Measurements from ENCODE around the gene HAUS7.

HAUS7 gene

GRCh38 chrX:153498453-153498852, 28.1 kb upstream of the HAUS7 start:
- no peak for DNase-seq

- no peak for DNase-seq
Measured at GRCh38 chrX:153496590-153496959, 26.2 kb upstream of the HAUS7 start.

GRCh38 chrX:153495903-153496589, 25.7 kb upstream of the HAUS7 start:
- DNase-seq: no peak

- no peak for DNase-seq
Measured at GRCh38 chrX:153495362-153495751, 25.0 kb upstream of the HAUS7 start.

GRCh38 chrX:153494541-153495361, 24.4 kb upstream of the HAUS7 start, which contains the start of gene BGN:
Gene BGN, plus strand, starts transcription at chrX:153494980. Its CDS starts 9,652 bp downstream, at chrX:153504632.
- no peak for DNase-seq

DNA sequence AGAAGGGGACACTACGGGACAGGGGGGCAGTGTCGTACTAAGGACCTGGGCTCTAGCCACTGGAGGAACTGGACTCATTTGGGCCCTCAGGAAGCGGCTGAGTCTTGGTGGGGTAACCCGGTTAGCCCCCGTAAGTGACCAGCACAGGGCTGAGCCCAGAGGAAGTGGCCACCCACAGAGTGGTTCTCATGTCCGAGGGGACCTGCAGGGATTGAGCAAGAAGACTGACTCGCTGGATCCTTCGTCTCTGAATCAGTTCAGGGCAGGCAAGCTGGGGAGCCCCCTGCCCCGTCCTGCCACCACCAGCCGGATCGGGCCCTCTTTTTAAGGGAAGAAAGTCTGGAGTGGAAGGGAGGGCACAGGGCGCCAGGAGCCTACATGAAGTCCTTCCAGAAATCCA, 23.7 kb upstream of the HAUS7 start:
- DNase-seq: no peak

GRCh38 chrX:153493085-153493484, 22.7 kb upstream of the HAUS7 start:
- no peak for DNase-seq

DNA sequence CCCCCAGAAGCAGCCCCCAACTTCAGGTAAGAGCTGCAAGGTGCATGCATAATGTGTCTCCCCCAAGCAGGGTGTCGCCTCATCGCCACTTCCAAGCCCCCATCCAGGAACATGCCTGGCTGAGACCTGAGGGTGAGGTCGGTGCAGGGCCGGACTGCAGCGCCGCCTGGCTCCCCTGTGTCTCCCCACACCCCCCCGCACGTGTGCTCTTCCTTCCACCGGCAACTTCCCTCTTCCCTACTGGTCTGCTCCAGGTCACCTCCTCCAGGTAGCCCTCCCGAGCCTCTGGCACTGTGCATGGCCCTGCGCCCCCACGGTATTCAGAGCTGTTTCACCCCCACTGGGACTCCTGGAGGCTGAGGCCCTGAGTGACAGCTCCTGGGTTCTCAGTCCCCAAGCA, 22.2 kb upstream of the HAUS7 start:
- no peak for DNase-seq

GRCh38 chrX:153491918-153492317, 21.5 kb upstream of the HAUS7 start:
- no peak for DNase-seq

- DNase-seq: no peak
Measured at GRCh38 chrX:153491351-153491914, 21.1 kb upstream of the HAUS7 start.

GRCh38 chrX:153490217-153490930, 20.0 kb upstream of the HAUS7 start:
- no peak for DNase-seq

GRCh38 chrX:153488231-153488914, 18.0 kb upstream of the HAUS7 start:
- no peak for DNase-seq

- no peak for DNase-seq
Measured at GRCh38 chrX:153487590-153488071, 17.3 kb upstream of the HAUS7 start.

DNA sequence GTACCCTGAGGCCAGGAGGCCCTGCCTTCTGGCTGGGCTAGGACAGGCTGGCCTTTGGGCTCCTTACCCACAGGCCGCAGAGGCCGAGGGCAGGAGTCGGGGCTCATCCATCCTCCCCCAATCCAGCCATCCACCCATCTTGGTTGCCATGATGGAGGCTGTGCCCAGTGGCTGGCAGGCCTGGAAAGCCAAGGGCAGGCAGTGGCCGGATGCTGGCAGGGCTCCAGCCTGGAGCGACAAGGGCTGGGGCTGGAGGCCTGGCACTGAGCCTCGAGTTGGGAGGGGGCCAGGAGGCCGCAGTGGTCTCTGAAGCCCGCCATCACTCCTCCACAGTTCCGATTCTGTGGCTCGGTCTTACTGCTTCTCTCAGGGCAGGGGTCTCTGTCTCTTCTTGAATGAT, 15.8 kb upstream of the HAUS7 start:
- no peak for DNase-seq

DNA sequence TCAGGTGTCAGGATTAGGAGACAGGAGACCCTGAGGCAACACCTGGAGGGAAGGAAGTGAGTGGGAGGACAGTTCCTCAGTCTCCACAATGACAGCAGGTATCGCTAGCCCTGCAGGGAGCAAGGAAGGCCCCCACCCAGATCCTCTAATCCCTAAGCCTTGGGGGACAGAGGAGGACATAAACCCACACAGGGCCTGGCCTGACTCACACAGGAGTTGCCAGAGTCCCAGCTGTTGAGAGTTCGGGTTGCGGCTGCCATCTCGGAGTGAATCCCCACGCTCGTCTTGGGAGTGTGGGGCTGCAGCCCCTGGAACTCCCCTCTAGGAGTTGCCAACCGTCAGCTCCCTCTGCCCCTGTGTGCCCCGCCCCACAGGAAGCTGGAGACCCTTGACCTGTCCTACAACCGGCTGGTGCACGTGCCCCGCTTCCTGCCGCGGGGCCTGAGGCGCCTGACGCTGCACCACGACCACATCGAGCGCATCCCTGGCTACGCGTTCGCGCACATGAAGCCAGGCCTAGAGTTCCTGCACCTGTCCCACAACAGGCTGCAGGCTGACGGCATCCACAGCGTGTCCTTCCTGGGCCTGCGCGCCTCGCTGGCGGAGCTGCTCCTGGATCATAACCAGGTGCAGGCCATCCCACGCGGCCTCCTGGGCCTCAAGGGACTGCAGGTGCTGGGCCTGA, 15.2 kb upstream of the HAUS7 start:
- no peak for DNase-seq

- DNase-seq: no peak
Measured at GRCh38 chrX:153482376-153483015, 12.1 kb upstream of the HAUS7 start.

DNA sequence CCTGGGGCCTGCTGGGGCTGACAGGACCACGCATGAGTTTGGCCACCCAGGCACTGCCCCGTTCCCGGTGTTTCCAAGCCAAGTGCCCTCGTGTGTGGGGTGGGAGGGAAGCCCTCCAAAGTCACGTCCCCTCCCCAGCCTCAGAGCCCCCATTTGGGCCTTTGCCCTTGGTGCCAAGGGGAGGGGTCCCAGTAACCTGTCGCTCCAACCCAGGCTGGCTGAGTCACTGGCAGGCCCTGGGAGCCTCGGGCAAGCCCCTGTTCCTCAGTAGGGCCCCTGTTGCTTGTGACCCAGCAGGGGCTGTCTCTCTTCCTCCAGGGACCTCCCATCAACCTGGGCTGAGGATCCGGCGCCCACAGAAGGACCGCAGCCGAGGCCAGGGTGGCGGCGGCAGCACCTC, 10.7 kb upstream of the HAUS7 start:
- DNase-seq: no peak

DNA sequence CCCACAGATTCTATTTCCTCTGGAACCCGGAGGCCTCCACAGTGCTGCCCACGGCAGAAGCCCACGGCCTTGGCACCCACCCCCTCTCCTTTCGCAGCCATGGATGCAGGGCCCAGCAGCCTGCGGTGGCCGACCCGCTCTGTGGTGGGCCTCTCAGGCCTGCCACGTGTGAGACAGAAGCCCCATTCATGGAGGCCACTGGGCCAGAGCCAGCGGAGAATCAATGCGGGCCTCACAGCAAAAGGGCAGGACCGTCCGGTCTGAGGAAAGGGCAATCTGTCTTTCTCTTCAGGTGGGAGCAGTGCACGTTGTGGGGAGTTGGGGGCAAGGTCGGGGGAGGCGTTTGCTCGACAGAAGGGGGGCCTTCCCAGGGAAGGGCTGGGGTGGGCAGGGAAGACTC, 8.4 kb upstream of the HAUS7 start:
- DNase-seq: no peak

DNA sequence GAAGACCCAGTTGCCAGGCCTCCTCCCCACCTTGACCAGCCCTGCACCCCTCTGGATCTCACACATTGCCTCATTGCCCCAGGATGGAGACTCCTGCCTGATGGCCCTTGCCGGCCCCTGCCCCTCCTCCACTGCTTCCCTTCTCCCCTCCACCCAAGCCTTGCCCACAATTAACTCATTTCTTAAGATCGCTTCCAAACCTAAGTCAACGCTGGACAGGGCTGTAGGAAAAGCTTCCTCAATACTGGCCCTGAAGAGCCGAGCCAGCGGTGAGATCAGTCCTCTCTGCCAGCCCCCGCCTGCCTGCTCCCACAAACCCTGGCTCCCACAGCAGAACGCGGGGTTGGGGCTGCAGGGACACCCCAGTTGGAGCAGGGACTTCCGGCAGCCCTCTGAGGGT, 7.5 kb upstream of the HAUS7 start:
- no peak for DNase-seq

DNA sequence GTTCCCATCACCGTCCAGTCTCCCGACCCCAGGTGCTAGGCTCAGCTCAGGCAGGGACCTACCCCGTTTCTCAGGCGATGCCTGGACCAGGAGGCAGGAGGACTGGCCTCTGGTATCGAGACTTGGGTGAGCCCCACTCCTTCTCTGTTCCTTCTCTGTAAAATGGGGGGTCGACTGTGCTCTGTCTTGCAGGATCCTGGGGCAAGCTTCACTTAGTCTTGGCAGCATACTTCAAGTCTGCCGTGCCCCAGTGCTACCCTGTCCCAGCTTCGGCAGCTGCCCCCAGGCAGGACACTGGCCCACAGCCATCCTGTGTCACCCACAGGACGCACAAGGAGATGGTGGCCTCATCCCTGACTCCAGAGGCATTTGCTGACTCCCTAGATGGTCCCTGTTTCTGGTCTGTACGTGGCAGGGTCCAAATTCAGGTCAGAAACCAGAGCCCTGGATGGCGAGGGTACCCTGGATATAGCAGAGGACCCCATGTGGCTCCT, 7.0 kb upstream of the HAUS7 start:
- DNase-seq: no peak

- no peak for DNase-seq
Measured at GRCh38 chrX:153476666-153477363, 6.4 kb upstream of the HAUS7 start.

All from NCI-H748 treated with DMSO at 0.1 percent for 48 hours (cell line).